ENCODE results near the gene SLX4IP.

DNA sequence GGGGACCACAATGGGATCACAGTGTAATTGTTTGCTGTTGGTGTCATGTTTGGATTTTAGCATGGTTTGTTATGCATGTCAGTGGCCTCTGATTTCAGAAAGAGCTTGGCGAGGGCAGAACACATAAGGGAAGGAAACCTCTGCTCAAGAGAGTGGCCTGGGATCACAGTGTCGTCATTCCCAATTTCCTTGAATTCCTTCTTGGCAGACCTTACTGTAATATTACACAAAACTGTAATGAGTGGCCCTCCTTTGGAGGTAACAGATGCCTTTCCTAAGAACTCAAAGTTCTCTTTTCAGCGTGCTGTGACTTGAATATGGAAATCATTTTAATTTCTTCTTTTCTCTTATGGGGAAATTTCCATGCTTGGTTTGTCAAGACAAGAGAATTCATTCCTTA lies 191.8 kb downstream of the SLX4IP start:
- TF ChIP-seq ZC3H11A (IDR thresholded peaks at IDR 0.05) (no peak), CEBPB (IDR thresholded peaks at IDR 0.05) (no peak), POLR2A (IDR thresholded peaks at IDR 0.05; ENCODE audit: low read length) (no peak)
- TF ChIP-seq, protein P1, sequence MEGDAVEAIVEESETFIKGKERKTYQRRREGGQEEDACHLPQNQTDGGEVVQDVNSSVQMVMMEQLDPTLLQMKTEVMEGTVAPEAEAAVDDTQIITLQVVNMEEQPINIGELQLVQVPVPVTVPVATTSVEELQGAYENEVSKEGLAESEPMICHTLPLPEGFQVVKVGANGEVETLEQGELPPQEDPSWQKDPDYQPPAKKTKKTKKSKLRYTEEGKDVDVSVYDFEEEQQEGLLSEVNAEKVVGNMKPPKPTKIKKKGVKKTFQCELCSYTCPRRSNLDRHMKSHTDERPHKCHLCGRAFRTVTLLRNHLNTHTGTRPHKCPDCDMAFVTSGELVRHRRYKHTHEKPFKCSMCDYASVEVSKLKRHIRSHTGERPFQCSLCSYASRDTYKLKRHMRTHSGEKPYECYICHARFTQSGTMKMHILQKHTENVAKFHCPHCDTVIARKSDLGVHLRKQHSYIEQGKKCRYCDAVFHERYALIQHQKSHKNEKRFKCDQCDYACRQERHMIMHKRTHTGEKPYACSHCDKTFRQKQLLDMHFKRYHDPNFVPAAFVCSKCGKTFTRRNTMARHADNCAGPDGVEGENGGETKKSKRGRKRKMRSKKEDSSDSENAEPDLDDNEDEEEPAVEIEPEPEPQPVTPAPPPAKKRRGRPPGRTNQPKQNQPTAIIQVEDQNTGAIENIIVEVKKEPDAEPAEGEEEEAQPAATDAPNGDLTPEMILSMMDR (IDR thresholded peaks at IDR 0.05): no peak
- TF ChIP-seq, protein P2, sequence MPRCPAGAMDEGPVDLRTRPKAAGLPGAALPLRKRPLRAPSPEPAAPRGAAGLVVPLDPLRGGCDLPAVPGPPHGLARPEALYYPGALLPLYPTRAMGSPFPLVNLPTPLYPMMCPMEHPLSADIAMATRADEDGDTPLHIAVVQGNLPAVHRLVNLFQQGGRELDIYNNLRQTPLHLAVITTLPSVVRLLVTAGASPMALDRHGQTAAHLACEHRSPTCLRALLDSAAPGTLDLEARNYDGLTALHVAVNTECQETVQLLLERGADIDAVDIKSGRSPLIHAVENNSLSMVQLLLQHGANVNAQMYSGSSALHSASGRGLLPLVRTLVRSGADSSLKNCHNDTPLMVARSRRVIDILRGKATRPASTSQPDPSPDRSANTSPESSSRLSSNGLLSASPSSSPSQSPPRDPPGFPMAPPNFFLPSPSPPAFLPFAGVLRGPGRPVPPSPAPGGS (IDR thresholded peaks at IDR 0.05): no peak
